Peyer's patch (tissue), 4 donors: ENCODE measurements around the gene RALGPS1.

Source experiments
- CTCF ChIP-seq, 6 experiments: fragments of 450-650 bp in 4 of 6; fragments of 200-600 bp in 2 of 6; sonication (generic) in 1 of 6; IDR thresholded peaks; one replicate each; pipeline ENCODE4 v1.5.1; 2017 to 2019; ENCODE audit warnings: antibody characterized with exemption in 6 of 6, mild to moderate bottlenecking in 3 of 6, moderate library complexity in 1 of 6
- POLR2A ChIP-seq, 2 donors: fragments of 450-650 bp; IDR thresholded peaks; one replicate each; pipeline ENCODE4 v1.5.1; 2017; ENCODE audit warnings: antibody characterized with exemption in 2 of 2, mild to moderate bottlenecking in 2 of 2, moderate library complexity in 2 of 2

GRCh38 chr9:127129718-127130085 is 215.1 kb downstream of the RALGPS1 start:
- TF ChIP-seq CTCF (IDR thresholded peaks at IDR 0.05): no peak
- no peak for TF ChIP-seq POLR2A (IDR thresholded peaks at IDR 0.05)
